ENCODE data around the gene OSGEP. TPM values are rescaled to one million over a fixed set of nuclear protein-coding genes. Genes with fewer than 3 reads are reported as not detected.

OSGEP gene
- total and polyA plus RNA-seq, 2 of the 13 experiments (the other 11 are each of a cell fraction or from before 2014, with no cell fraction given) = 39.7 to 41.1 TPM

DNA sequence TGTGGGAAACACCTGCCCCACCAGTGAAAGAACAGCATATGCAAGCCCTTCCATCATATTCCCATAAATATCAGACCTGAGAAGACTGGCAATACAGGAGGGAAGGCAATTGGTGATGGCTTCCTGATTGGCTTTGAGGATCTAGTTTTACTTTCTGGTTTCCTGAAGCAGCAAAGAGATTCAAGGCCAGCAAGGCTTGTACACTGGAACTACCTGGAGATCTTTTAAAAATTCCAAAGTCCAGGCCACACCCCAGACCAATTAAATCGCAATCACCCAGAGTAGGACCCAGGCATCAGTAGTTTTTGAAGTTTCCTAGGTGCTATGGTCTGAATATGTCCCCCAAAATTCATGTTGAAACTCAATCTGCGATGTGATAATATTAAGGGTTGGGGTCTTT is 38.4 kb downstream of the OSGEP start (continued):
- TF ChIP-seq FOXO4 (CRISPR knock-in tag; conservative IDR thresholded peaks at IDR 0.05) (0 out of 2 replicates have a peak, but pooled peaks have one; percentile 77), NR2C2 (CRISPR knock-in tag; IDR thresholded peaks at IDR 0.05; ENCODE audit: borderline replicate concordance) (no peak), TBX3 (IDR thresholded peaks at IDR 0.05; ENCODE audit: borderline replicate concordance) (no peak), ZMYM3 (CRISPR knock-in tag; IDR thresholded peaks at IDR 0.05) (no peak), ETV6 (CRISPR knock-in tag; conservative IDR thresholded peaks at IDR 0.05) (no peak)

DNA sequence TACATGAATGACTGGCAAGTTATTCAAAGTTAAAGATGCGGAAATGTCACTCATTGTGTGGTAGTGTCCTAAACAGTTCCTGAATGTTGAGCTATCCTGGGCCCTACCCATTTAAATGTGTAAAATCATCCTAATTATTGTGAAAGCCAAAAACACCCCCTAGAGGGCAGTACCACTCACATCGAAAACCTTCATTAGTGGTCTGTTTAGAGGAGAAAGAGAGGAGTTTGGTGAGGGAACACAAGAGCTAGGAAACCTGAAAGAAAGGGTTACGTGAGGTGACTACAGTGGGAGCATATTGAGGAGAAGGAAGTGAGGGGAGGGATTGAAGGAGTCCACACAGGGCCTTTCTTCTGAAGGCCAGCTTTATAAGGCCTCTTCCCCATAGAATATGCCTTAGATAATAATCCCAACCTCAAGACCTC is 38.8 kb downstream of the OSGEP start:
- Histone ChIP-seq H3K79me2 (ENCODE audit: insufficient read depth, low read length) (no peaks in the 10 kb centered on the region), H3K36me3 (replicated peaks in 1 of 2; ENCODE audit: control insufficient read depth in 1 of 2, insufficient read depth in 2 of 2, low read length in 2 of 2) (no peaks in the 10 kb centered on the region), H3K4me2 (ENCODE audit: low read depth, low read length) (peak overlapping the region; percentile 72), H2AFZ (ENCODE audit: low read length) (peak overlapping the region; percentile 84), H3K4me3 (replicated peaks in 1 of 3; ENCODE audit: insufficient read depth in 1 of 3, low read depth in 2 of 3, low read length in 3 of 3) (peak overlapping the region in 2 of 3 experiments; percentile 6 to 31; a peak in 3 of 6 replicates), H3K27me3 (ENCODE audit: control insufficient read depth in 1 of 2, insufficient read depth in 2 of 2, low read length in 2 of 2) (no peaks in the 10 kb centered on the region; a peak in 2 of 5 replicates), H3K4me1 (ENCODE audit: insufficient read depth, low read length) (peaks cover 63% of the 10 kb centered on the region), H3K27ac (ENCODE audit: extremely low read length, insufficient read depth, low read length) (no peak overlapping the region), H3K9ac (ENCODE audit: insufficient read depth, low read depth, low read length) (peak overlapping the region; percentile 17; the same call in 1 of the 2 replicates), H4K20me1 (ENCODE audit: insufficient read depth, low read length) (no peaks in the 10 kb centered on the region), H3K9me3 (ENCODE audit: low read length) (no peaks in the 10 kb centered on the region)
- peak; percentile 33 for ATAC-seq
- intact Hi-C loops (cut with micrococcal nuclease; ENCODE audit: unreplicated experiment) (loop anchor here (1.0 to 5.0 kb wide), 4 partner anchors 39 to 272 kb away; partner anchors contain the start of genes ANG and OSGEP), in situ Hi-C loops (cut with HindIII; ENCODE audit: extremely low pct_ligation_motif_present, low pct_unique_long_range_greater_than_20kb) (loop anchor here (5.0 kb wide), 1 partner anchor 42 kb away; the partner anchor contains the start of gene APEX1)
- POLR2A ChIA-PET = interaction anchor here (0.8 to 4.3 kb wide), 12 partner anchors 9 to 73 kb away, joined by 3 to 53 read pairs (median 4); partner anchors contain the start of genes APEX1, KLHL33, OSGEP and PARP2
- FAIRE-seq = peak; percentile 12
- CTCF ChIA-PET (ENCODE audit: low intra/inter-chr PET ratio, low total read pairs) = interaction anchor here (1.1 to 1.3 kb wide), 2 partner anchors 38 to 193 kb away, joined by 3 to 5 read pairs; partner anchors contain the start of gene OSGEP
- 3% methylated on average over 3 of the region's 3 CpGs for WGBS (ENCODE audit: low lambda C conversion rate)
- no TSS peak for BruUV-seq (replicated peaks)
- DNase-seq (ENCODE audit: low spot score) = peak; percentile 69
- TF ChIP-seq MYNN (CRISPR knock-in tag; IDR thresholded peaks at IDR 0.05; ENCODE audit: low read depth) (no peak), CCAR2 (optimal IDR thresholded peaks at IDR 0.05; ENCODE audit: low read depth, low read length) (no peak), NR2C2 (CRISPR knock-in tag; IDR thresholded peaks at IDR 0.05; ENCODE audit: borderline replicate concordance) (no peak), ZNF180 (CRISPR knock-in tag; IDR thresholded peaks at IDR 0.05; ENCODE audit: borderline replicate concordance, low read depth) (no peak), SMARCE1 (IDR thresholded peaks at IDR 0.05; ENCODE audit: borderline replicate concordance) (no peak), ZNF331 (CRISPR knock-in tag; IDR thresholded peaks at IDR 0.05) (0 out of 2 replicates have a peak, but pooled peaks have one; percentile 14)
- TF ChIP-seq, protein P1, sequence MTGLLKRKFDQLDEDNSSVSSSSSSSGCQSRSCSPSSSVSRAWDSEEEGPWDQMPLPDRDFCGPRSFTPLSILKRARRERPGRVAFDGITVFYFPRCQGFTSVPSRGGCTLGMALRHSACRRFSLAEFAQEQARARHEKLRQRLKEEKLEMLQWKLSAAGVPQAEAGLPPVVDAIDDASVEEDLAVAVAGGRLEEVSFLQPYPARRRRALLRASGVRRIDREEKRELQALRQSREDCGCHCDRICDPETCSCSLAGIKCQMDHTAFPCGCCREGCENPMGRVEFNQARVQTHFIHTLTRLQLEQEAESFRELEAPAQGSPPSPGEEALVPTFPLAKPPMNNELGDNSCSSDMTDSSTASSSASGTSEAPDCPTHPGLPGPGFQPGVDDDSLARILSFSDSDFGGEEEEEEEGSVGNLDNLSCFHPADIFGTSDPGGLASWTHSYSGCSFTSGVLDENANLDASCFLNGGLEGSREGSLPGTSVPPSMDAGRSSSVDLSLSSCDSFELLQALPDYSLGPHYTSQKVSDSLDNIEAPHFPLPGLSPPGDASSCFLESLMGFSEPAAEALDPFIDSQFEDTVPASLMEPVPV (CRISPR knock-in tag; IDR thresholded peaks at IDR 0.05) = no peak
- TF ChIP-seq, protein P2, sequence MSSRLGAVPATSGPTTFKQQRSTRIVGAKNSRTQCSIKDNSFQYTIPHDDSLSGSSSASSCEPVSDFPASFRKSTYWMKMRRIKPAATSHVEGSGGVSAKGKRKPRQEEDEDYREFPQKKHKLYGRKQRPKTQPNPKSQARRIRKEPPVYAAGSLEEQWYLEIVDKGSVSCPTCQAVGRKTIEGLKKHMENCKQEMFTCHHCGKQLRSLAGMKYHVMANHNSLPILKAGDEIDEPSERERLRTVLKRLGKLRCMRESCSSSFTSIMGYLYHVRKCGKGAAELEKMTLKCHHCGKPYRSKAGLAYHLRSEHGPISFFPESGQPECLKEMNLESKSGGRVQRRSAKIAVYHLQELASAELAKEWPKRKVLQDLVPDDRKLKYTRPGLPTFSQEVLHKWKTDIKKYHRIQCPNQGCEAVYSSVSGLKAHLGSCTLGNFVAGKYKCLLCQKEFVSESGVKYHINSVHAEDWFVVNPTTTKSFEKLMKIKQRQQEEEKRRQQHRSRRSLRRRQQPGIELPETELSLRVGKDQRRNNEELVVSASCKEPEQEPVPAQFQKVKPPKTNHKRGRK (CRISPR knock-in tag; IDR thresholded peaks at IDR 0.05) = no peak
- TF ChIP-seq, protein P3, sequence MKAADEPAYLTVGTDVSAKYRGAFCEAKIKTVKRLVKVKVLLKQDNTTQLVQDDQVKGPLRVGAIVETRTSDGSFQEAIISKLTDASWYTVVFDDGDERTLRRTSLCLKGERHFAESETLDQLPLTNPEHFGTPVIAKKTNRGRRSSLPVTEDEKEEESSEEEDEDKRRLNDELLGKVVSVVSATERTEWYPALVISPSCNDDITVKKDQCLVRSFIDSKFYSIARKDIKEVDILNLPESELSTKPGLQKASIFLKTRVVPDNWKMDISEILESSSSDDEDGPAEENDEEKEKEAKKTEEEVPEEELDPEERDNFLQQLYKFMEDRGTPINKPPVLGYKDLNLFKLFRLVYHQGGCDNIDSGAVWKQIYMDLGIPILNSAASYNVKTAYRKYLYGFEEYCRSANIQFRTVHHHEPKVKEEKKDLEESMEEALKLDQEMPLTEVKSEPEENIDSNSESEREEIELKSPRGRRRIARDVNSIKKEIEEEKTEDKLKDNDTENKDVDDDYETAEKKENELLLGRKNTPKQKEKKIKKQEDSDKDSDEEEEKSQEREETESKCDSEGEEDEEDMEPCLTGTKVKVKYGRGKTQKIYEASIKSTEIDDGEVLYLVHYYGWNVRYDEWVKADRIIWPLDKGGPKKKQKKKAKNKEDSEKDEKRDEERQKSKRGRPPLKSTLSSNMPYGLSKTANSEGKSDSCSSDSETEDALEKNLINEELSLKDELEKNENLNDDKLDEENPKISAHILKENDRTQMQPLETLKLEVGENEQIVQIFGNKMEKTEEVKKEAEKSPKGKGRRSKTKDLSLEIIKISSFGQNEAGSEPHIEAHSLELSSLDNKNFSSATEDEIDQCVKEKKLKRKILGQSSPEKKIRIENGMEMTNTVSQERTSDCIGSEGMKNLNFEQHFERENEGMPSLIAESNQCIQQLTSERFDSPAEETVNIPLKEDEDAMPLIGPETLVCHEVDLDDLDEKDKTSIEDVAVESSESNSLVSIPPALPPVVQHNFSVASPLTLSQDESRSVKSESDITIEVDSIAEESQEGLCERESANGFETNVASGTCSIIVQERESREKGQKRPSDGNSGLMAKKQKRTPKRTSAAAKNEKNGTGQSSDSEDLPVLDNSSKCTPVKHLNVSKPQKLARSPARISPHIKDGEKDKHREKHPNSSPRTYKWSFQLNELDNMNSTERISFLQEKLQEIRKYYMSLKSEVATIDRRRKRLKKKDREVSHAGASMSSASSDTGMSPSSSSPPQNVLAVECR (CRISPR knock-in tag; IDR thresholded peaks at IDR 0.05; ENCODE audit: borderline replicate concordance) = no peak
